Smooth muscle cell (in vitro differentiated cells): ENCODE data around the gene ANGEL1. TPM values are rescaled to one million over a fixed set of nuclear protein-coding genes. Genes with fewer than 3 reads are reported as not detected.
A peak's percentile ranks its signal among the peaks of the same experiment; 100 is the strongest.

Source experiments
- DNase-seq: peaks from one replicate; lab custom pipeline; 2025; ENCODE audit not compliant: unreplicated experiment; lab: John Stamatoyannopoulos, UW
- H2AFZ ChIP-seq: fragments of 200-600 bp; sonication (generic); 2 replicates; pipeline ENCODE4 v1.6.0; 2016; ENCODE audit warnings: antibody characterized with exemption, low read depth, mild to moderate bottlenecking
- H3F3A ChIP-seq: fragments of 200-600 bp; sonication (generic); 2 replicates; pipeline ENCODE4 v1.6.0; 2017; ENCODE audit warnings: antibody characterized with exemption, low read depth
- H3K27ac ChIP-seq: fragments of 200-600 bp; sonication (generic); 2 replicates; pipeline ENCODE4 v1.5.1; 2016; ENCODE audit warnings: low read depth, mild to moderate bottlenecking
- H3K27me3 ChIP-seq: fragments of 200-600 bp; sonication (generic); 2 replicates; pipeline ENCODE4 v1.6.1; 2016; ENCODE audit warnings: low read depth, mild to moderate bottlenecking
- H3K36me3 ChIP-seq: fragments of 200-600 bp; sonication (generic); 2 replicates; pipeline ENCODE4 v1.5.1; 2016; ENCODE audit warnings: low read depth
- H3K4me1 ChIP-seq: fragments of 200-600 bp; sonication (generic); 2 replicates; pipeline ENCODE4 v1.5.1; 2016; ENCODE audit warnings: low read depth
- H3K4me2 ChIP-seq: fragments of 200-600 bp; sonication (generic); 2 replicates; pipeline ENCODE4 v1.6.0; 2016; ENCODE audit warnings: mild to moderate bottlenecking
- H3K4me3 ChIP-seq: fragments of 200-600 bp; sonication (generic); 2 replicates; pipeline ENCODE4 v1.5.1; 2016; ENCODE audit warnings: mild to moderate bottlenecking
- H3K79me2 ChIP-seq: fragments of 200-600 bp; sonication (generic); 2 replicates; pipeline ENCODE4 v1.6.0; 2016; ENCODE audit warnings: low read depth, mild to moderate bottlenecking
- H3K9ac ChIP-seq: fragments of 200-600 bp; sonication (generic); 2 replicates; pipeline ENCODE4 v1.6.0; 2016; ENCODE audit warnings: low read depth
- H3K9me3 ChIP-seq: fragments of 200-600 bp; sonication (generic); replicated peaks from 2 replicates; pipeline ENCODE4 v1.5.1; 2016; ENCODE audit warnings: low read depth
- H4K20me1 ChIP-seq: fragments of 200-600 bp; sonication (generic); 2 replicates; pipeline ENCODE4 v1.6.0; 2016; ENCODE audit warnings: low read depth
- WGBS: methylation state at CpG from one replicate; pipeline ENCODE4 v1.1.7; 2016; ENCODE audit warnings: low lambda C conversion rate; 5-methylcytosine and 5-hydroxymethylcytosine counted together
- polyA plus RNA-seq: library from polyadenylated mRNA; unstranded; fragments of >200 nt; fragmentation: Nextera tagmentation; extraction: Ambion mirVana; gene quantifications from 2 replicates; pipeline ENCODE4 v1.2.1, GENCODE V29; 2016
- total RNA-seq: library from RNA; depleted of rRNA; stranded (reverse); fragments of >200 nt; gene quantifications from 2 replicates; pipeline ENCODE4 v1.2.3, GENCODE V29; 2014
- TF ChIP-seq, protein P1 (sequence below): fragments of 200-600 bp; sonication (generic); IDR thresholded peaks from 2 replicates; pipeline ENCODE4 v1.5.1; 2017; ENCODE audit warnings: borderline replicate concordance, mild to moderate bottlenecking, antibody characterized with exemption; ENCODE audit not compliant: insufficient read depth, poor library complexity, severe bottlenecking

Gene ANGEL1
- total and polyA plus RNA-seq, 2 experiments from 2014 or later, result 8.4 to 20.4 TPM

DNA sequence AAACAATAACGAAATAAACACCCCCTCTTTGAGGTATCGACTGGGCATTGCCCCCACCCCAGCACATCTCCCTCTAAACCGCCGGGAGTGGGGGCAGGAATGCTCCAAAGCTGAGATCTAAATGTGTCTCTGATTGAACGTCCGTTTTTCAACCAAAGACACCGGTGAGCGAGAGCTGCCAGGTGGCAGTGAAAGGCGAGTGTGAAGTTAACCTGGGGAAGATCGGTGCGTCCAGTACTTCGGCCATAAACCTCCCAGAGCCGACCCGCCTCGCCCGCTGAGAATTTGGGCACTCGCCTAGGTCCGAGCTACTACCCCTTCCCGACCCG is 625 bp downstream of the ANGEL1 start:
- Histone ChIP-seq H3K4me1 (peaks cover 13% of the 10 kb centered on the region), H3K9me3 (no peaks in the 10 kb centered on the region), H3K4me3 (peak overlapping the region; percentile 87), H3K27me3 (no peaks in the 10 kb centered on the region), H3K36me3 (no peaks in the 10 kb centered on the region), H4K20me1 (peaks cover 8% of the 10 kb centered on the region), H3F3A (no peaks in the 10 kb centered on the region), H3K4me2 (peak overlapping the region; percentile 100), H3K9ac (peak overlapping the region; percentile 82), H2AFZ (peak overlapping the region; percentile 87), H3K79me2 (peaks cover 8% of the 10 kb centered on the region), H3K27ac (peak overlapping the region; percentile 42)
- TF ChIP-seq, protein P1, sequence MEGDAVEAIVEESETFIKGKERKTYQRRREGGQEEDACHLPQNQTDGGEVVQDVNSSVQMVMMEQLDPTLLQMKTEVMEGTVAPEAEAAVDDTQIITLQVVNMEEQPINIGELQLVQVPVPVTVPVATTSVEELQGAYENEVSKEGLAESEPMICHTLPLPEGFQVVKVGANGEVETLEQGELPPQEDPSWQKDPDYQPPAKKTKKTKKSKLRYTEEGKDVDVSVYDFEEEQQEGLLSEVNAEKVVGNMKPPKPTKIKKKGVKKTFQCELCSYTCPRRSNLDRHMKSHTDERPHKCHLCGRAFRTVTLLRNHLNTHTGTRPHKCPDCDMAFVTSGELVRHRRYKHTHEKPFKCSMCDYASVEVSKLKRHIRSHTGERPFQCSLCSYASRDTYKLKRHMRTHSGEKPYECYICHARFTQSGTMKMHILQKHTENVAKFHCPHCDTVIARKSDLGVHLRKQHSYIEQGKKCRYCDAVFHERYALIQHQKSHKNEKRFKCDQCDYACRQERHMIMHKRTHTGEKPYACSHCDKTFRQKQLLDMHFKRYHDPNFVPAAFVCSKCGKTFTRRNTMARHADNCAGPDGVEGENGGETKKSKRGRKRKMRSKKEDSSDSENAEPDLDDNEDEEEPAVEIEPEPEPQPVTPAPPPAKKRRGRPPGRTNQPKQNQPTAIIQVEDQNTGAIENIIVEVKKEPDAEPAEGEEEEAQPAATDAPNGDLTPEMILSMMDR, result no peak
- no peak for DNase-seq
- 2% methylated on average over 20 of the region's 20 CpGs for WGBS

DNA sequence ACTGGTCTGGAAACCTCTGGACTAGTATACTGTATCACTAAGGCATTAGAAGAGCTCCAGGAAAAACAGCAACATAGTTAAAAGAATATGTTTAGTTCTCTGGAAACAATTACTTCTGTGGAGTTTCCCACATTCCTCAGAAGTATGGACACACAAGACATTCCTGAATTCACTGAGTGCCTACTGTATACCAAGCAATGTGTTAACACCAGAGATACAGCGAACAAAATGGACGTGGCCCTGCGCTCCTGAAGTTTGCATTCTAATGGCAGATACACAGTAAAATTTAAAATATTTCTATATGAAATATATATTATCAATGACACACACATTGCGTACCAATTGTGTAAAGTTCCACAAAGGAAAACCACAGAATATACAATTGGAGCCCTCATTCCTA is 1.1 kb downstream of the ANGEL1 start:
- peak overlapping the region; percentile 100 for H3K4me2 ChIP-seq
- H2AFZ ChIP-seq, result peak overlapping the region; percentile 87
- H3K4me1 ChIP-seq, result peaks cover 13% of the 10 kb centered on the region
- no peaks in the 10 kb centered on the region for H3K36me3 ChIP-seq
- no peak for DNase-seq
- WGBS, result 68% methylated on average over 4 of the region's 4 CpGs
- peaks cover 8% of the 10 kb centered on the region for H4K20me1 ChIP-seq
- H3K27ac ChIP-seq, result peak overlapping the region; percentile 42
- H3F3A ChIP-seq, result no peaks in the 10 kb centered on the region
- H3K79me2 ChIP-seq, result peaks cover 8% of the 10 kb centered on the region
- no peaks in the 10 kb centered on the region for H3K27me3 ChIP-seq
- peak overlapping the region; percentile 87 for H3K4me3 ChIP-seq
- H3K9me3 ChIP-seq, result no peaks in the 10 kb centered on the region
- H3K9ac ChIP-seq, result peak overlapping the region; percentile 82
- TF ChIP-seq, protein P1, result no peak

DNA sequence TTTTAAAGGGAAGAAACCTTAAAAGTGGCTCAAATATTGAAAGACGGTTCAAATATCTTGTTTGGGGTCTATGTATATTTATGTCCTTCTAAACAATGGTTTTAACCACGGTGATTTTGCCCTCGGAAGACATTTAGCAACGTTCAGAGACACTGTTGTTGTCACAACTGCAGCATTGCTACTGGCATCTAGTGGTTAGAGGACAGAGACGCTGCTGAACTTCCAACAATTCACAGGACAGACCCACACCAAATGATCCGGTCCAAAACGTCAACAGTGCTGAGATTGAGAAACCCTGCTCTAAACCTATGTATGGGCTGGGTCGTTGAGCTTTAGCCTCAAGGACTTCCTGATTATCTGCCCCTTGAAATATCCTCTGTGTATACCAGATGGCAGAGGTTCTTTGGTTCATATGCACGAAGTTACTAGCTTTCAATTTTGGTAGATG is 1.7 kb downstream of the ANGEL1 start:
- Histone ChIP-seq H3K36me3 (no peaks in the 10 kb centered on the region), H4K20me1 (peaks cover 8% of the 10 kb centered on the region), H3K4me3 (peak overlapping the region; percentile 87), H3K4me1 (peaks cover 13% of the 10 kb centered on the region), H3F3A (no peaks in the 10 kb centered on the region), H3K27me3 (no peaks in the 10 kb centered on the region), H3K9me3 (no peaks in the 10 kb centered on the region), H3K79me2 (peaks cover 8% of the 10 kb centered on the region), H3K4me2 (peak overlapping the region; percentile 100), H3K9ac (peak overlapping the region; percentile 30), H2AFZ (peak overlapping the region; percentile 2), H3K27ac (peak overlapping the region; percentile 42)
- DNase-seq, result no peak
- TF ChIP-seq, protein P1, result peak; percentile 27
- 13% methylated on average over 9 of the region's 9 CpGs for WGBS

DNA sequence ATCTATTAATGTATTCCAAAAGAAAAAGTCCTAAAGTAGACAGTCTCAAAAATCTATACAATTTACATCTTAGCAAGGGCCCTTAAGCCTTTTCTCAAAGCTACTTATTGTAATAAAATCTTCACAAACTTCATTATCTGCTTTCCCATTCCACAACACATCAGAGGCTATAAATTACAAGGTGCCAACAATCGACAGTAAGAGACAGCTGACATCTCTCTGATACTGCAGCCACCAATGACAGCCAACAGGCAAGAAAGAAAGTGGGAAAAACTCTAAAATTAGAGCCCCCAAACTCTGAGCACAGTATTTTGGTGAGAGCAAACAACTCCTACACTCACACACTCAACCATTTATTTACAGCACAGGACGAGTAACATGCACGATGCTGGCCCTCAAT is 2.2 kb downstream of the ANGEL1 start:
- Histone ChIP-seq H3K9ac (peak overlapping the region; percentile 30), H3F3A (no peaks in the 10 kb centered on the region), H3K4me2 (peak overlapping the region; percentile 100), H2AFZ (no peak overlapping the region), H3K4me1 (peaks cover 13% of the 10 kb centered on the region), H3K27ac (peak overlapping the region; percentile 42), H4K20me1 (peaks cover 8% of the 10 kb centered on the region), H3K9me3 (no peaks in the 10 kb centered on the region), H3K79me2 (peaks cover 8% of the 10 kb centered on the region), H3K27me3 (no peaks in the 10 kb centered on the region), H3K4me3 (peak overlapping the region; percentile 87), H3K36me3 (no peaks in the 10 kb centered on the region)
- no peak for DNase-seq
- 37% methylated on average over 3 of the region's 3 CpGs for WGBS
- TF ChIP-seq, protein P1, result no peak
